Measurements from ENCODE around the gene STK11IP. TPM values are rescaled to one million over a fixed set of nuclear protein-coding genes. Genes with fewer than 3 reads are reported as not detected.

STK11IP gene
- total and polyA plus RNA-seq, 2 of the 4 experiments (the other 2 are of a cell fraction): 14.5 to 19.7 TPM

DNA sequence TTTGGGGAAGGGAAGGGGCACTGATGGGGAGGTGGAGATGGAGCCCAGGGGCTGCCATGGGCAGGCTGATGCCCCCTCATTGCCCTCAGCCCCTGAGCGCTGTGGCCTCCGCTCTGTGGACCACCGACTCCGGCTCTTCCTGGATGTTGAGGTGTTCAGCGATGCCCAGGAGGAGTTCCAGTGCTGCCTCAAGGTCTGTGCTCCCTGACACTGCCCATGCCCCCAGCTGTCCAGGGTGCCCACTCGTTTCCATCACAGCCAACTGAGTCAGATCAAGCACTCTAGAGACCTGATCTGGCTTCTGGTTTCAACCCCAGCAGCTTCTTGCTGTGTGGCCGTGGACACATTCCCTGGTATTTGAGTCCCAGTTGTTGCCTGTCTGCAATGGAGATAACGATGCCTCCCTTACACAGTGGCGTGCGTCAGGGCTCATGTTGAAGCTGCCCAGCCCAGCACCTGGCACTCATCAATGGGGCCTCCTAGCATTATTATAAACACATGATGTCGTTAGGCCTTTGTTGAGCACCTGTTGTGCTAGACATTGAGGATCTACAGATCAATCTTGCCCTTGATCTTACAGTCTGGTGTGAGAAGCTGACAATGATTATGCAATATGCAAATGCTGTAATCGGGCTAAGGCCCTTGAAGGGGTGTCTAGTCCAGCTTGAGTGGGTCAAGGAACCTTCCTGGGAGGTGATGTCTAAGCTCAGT, 14.4 kb downstream of the STK11IP start:
- H3K4me3 ChIP-seq (ENCODE audit: insufficient read depth, low read depth, low read length): no peak overlapping the region
- H3K79me1 ChIP-seq (ENCODE audit: low read depth in 1 of 2, low read length in 2 of 2): no peaks in the 10 kb centered on the region
- no peak overlapping the region for H4K5ac ChIP-seq (ENCODE audit: low read depth, low read length)
- H3K27ac ChIP-seq (ENCODE audit: insufficient read depth, low read length): no peak overlapping the region
- no peak overlapping the region for H3K9ac ChIP-seq (ENCODE audit: low read depth, low read length)
- in situ Hi-C loops (cut with MboI; ENCODE audit: low sequenced_read_pairs): no loop called here
- no peaks in the 10 kb centered on the region for H3K9me1 ChIP-seq (ENCODE audit: insufficient read depth, low read length)
- H3K9me3 ChIP-seq (ENCODE audit: control insufficient read depth, insufficient read depth, low read length): no peaks in the 10 kb centered on the region
- H4K8ac ChIP-seq (ENCODE audit: low read depth in 2 of 2, low read length in 2 of 2): no peak overlapping the region
- no peak overlapping the region for H2AK5ac ChIP-seq (ENCODE audit: low read depth, low read length)
- no peak overlapping the region for H2BK120ac ChIP-seq (ENCODE audit: low read depth, low read length)
- H3K4me2 ChIP-seq (ENCODE audit: low read depth, low read length): no peak overlapping the region
- H3K56ac ChIP-seq (ENCODE audit: extremely low read depth, insufficient read depth, low read length): no peak overlapping the region
- dilution Hi-C loops (cut with HindIII; ENCODE audit: low sequenced_read_pairs, unreplicated experiment): no loop called here
- no peak overlapping the region for H2AFZ ChIP-seq (replicated peaks; ENCODE audit: low read length, poor library complexity)
- H2BK15ac ChIP-seq (ENCODE audit: low read depth, low read length): no peak overlapping the region
- no peak overlapping the region for H3K23ac ChIP-seq (ENCODE audit: low read depth, low read length)
- H4K91ac ChIP-seq (ENCODE audit: insufficient read depth, low read depth, low read length): no peak overlapping the region
- DNase-seq (no peak), ATAC-seq (ENCODE audit: low read depth) (no peak)
- ChIA-PET CTCF (no interaction called here), POLR2A (ENCODE audit: unreplicated experiment) (no interaction called here)
- H2AK9ac ChIP-seq (replicated peaks; ENCODE audit: low read depth, low read length, poor library complexity): no peak overlapping the region
- H2BK5ac ChIP-seq (ENCODE audit: low read depth, low read length, poor library complexity, severe bottlenecking): no peak overlapping the region
- TF ChIP-seq CEBPB (IDR thresholded peaks at IDR 0.05; ENCODE audit: low read depth, low read length) (peak; percentile 64), FOS (IDR thresholded peaks at IDR 0.05; ENCODE audit: low read depth, low read length) (no peak)
- intact Hi-C loops (cut with micrococcal nuclease): no loop called here
- no peak overlapping the region for H2BK20ac ChIP-seq (ENCODE audit: low read depth, low read length)
- no peaks in the 10 kb centered on the region for H3K27me3 ChIP-seq (ENCODE audit: control insufficient read depth, insufficient read depth, low read length)
- WGBS, 2 experiments (ENCODE audit: extremely low coverage in 2 of 2, insufficient read length in 1 of 2): 79% methylated on average over 6 of the region's 12 CpGs; no CpG with 5 or more reads in 1 of the 2 experiments
- H3K4ac ChIP-seq (ENCODE audit: low read depth, low read length): no peak overlapping the region
- no peak overlapping the region for H3K14ac ChIP-seq (replicated peaks; ENCODE audit: low read depth, low read length)
- H3K18ac ChIP-seq (ENCODE audit: low read depth, low read length): no peak overlapping the region
- H3K36me3 ChIP-seq (ENCODE audit: control insufficient read depth, insufficient read depth, low read length): peaks cover 52% of the 10 kb centered on the region
- no TSS peak for BruUV-seq (replicated peaks)
- no peaks in the 10 kb centered on the region for H3K4me1 ChIP-seq (ENCODE audit: control insufficient read depth, insufficient read depth, low read length)
- H4K20me1 ChIP-seq (ENCODE audit: insufficient read depth, low read length): no peaks in the 10 kb centered on the region

Measured in IMR-90 (cell line).